GM21786 (cell line): Measurements from ENCODE around the gene ROM1.
"Not testable (repeated sequence)": the region's sequence is repeated elsewhere in the genome, so short reads cannot be mapped to it uniquely, and the experiment has no call there.

ENCODE experiments used
- ATAC-seq: cut with Tn5 transposase; IDR thresholded peaks from one replicate; pipeline ENCODE4 v1.9.1; 2021; ENCODE audit not compliant: unreplicated experiment

ROM1 gene

DNA sequence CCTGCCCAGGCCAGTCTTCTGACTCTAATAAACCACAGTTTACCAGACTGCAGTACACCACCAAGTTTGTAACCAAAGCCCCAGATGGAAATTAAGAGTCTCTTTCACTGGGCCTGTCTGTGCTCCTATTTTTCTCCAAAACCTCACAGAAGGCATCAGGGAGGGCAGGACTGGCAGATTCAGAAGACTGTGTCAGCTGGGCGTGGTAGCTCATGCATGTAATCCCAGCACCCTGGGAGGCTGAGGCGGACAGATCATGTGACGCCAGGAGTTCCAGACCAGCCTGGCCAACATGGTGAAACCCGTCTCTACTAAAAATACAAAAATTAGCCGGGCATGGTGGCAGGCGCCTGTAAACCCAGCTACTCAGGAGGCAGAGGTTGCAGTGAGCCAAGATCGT lies 27.7 kb upstream of the ROM1 start:
- ATAC-seq: not testable (repeated sequence)

DNA sequence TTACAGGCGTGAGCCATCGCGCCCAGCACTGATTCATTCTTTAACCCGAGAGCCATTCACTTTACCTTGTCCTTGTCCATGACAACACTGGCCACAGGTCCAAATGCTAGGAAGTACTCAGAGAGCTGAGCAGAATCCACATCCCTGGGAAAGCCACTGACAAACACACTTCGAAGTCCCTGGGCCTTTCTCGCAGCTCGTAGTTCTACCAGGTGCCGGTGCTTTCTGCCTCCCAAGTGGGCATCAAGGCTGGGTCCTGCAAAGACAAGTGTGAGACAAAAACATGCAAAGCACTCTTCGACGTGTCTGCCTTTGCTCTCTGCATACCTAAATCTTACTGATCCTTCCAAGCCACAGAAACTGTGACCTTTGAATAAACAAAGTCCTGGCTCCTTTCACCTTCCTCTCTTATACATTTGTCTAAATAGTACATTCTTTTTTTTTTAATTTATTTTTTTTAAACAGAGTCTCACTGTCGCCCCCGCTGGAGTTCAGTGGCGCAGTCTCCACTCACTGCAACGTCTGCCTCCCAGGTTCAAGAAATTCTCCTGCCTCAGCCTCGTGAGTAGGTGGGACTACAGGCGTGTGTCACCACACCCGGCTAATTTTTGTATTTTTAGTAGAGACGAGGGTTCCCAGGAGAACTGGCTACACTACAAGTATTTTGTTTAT lies 24.0 kb upstream of the ROM1 start:
- ATAC-seq: no peak

DNA sequence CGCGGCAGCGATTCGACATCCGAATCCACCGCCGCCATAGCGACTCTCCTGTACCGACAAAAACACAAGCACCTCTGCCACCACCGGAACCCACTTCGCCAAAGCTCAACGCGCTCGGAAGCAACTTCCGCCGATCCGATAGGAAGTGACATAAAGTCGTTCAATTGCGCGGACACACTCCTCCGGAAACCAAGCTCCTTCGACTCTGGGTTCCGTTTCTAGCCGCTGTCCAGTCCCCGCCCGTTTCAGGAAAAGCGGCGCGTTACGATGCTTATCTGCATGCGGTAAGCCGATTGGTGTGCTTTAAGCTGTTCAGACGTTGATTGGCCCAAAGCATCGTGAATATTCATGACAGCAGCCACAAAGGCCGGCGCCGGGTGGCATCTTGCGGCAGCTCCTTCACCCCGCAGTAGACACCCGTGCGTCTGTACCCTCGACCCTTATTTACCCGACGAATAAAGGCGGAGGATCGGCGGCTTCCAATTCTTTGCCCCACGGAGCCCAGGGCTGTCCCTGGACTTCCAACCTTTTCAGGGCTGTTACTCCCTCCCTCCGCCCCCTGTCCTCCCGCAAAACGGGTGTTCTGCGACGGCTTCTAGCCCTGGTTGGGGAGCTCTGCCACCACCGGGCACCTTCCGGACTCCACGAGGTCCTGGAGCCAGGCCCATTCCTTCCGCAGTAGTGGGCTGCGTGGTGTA lies 21.5 kb upstream of the ROM1 start, which contains the start of gene TUT1:
Gene TUT1, minus strand, starts transcription at position 76 of the 698 bp plus-strand sequence. Its CDS starts 38 bp downstream, at position 38.
- peak; percentile 88 for ATAC-seq

GRCh38 chr11:62592146-62592815 lies 20.8 kb upstream of the ROM1 start:
- ATAC-seq: no peak

GRCh38 chr11:62592989-62593421 lies 20.1 kb upstream of the ROM1 start:
- ATAC-seq: no peak

DNA sequence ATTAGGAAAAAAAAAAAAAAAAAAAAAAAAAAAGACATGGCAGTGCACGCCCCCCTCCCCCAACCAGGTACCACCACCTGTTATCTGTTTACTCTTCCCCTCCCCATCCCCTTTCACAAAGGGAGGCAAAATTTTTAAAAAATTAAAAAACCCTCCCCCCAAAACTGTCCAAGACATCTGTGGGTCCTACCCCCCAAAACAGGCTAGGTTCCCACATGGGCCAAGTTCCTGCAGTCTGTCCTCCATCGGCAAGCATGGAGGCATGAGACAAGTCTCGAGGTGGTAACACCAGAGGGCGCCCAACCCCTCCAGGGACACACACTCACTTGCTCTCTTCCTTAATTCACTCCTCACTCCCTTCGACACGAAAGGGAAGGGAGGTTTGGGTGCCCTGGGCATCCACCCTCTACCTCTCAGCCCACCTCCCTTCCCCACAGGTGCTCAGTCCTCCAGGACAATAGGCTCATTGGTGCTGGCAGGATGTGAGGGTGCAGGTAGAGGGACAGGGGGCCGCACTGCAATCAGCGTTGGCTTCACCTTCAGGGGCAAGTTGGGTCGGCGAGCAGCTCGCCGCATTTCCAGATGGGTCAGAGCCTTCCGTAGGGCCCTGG lies 19.5 kb upstream of the ROM1 start:
- no peak for ATAC-seq

DNA sequence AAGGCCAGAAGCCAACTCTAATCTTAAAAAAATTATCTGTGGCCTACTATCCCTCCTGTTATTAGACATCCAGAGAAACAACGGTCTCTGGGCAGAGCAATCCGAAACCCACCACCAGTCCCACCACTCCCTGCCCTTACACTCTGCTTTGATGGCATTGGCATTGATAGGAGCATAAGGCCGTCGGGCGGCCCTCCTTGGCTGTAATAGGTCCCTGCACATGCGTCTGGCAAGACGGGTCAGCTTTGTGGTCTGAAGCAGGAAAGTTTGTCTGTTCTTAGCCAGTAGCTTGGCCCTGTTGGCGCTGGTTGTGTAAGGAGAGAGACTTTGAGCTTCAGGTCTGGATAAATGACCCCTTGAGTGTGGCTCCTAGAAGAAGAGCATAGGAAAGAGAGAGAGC lies 17.9 kb upstream of the ROM1 start:
- no peak for ATAC-seq

- peak; percentile 54 for ATAC-seq
Observed at GRCh38 chr11:62599069-62599696, 13.9 kb upstream of the ROM1 start.

GRCh38 chr11:62599901-62600300 lies 13.2 kb upstream of the ROM1 start:
- no peak for ATAC-seq

DNA sequence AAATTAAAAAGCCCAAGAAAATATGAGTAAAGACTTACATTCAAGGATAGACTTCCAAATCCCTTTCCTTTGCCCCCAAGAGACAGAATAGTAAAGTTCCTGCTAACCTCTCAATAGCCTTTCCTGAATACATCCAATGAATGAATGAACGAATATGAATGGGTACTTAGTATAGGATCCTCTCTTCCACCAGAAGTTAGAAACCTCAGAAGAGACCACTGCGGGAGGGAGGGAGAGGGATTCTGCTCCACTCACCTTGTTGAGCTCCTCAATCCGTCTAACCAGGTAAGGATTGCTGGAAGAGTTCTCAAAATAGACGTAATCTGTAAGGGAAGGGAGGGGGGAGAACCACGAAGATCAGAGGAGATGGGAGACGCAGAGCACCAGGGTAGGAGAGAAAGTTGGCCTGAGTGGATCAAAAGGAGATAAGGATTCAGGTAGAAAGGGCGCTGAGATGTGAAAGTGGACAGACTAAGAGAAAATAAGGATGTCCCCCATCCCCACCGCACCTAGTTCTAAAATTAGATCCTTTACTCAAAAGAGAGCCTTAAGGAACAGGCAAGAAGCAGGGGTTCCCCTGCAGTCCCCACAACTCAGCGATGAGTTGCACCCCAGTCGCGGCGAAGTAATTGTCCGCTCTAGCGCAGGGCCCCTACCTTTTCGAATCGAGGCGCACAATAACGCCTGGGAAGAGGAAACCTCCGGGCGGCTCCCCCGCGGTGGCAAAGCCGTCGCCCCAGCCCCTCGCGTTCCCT lies 12.5 kb upstream of the ROM1 start:
- no peak for ATAC-seq

- no peak for ATAC-seq
Observed at GRCh38 chr11:62601122-62601371, 12.0 kb upstream of the ROM1 start.

DNA sequence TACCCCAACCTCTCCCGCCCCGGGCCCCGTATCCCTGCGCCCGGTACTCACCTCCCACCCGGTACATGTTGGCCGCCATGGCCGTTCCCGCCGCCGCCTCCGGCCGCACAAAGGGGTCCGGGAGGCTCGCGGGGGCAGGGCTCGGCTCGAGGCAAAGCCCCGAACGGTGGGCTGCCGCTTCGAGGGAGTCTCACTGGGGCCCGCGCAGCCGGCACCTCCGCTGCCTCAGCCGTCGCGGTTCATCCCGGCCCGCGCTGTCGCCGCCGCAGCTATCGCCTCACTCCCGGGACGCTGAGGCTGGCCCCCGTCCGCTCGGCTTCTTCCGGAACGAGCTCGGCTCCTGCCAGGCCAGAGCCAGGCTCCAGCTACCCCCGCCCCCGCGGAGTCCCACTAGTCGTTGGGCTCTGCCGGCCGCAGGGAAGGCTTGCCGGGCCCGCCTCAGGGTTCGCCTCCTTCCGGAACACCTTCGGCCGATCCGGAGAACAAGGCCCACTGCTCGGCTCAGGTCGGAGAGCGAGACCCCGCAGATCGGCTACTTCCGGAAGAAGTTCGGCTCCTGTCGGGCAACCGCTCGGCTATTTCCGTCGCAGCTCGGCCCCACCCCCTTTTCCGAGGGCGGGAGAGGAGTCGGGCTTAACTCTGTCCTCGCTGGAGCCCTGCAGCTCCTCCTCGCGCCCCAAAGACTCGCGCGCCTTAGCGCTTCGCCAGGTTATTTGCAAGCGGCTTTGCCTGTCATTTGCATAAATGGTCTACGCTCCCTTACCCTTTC lies 11.5 kb upstream of the ROM1 start, which contains the start of gene MTA2:
Gene MTA2, minus strand, starts transcription at position 494 of the 769 bp plus-strand sequence. Its CDS starts 415 bp downstream, at position 79.
- ATAC-seq: peak; percentile 73

- ATAC-seq: no peak
Observed at GRCh38 chr11:62602141-62603071, 10.7 kb upstream of the ROM1 start.

GRCh38 chr11:62603072-62603408 lies 10.0 kb upstream of the ROM1 start:
- ATAC-seq: no peak

DNA sequence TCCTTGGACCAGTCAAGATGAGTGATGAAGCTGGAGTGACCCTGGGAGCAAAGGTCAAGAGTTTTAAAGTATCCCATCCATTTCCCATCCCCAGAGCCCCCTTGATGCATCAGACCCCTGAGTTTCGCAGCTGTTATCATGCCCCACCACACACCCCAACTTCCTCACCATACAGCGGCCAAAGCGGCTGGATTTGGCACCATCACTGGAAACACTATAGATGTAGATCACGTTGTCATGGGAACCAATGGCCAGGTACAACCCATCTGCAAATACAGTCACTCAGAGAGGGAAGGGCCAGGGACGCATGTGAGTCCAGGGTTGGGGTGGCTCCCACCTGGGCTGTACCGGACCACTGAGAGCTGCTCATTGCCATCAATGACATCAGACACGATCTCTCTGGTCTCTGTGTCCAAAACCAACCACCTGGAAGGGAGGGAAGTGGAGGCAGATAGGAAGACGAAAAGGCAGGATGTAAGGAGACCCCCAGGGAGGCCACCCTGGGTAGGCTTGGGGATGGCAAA lies 9.2 kb upstream of the ROM1 start:
- ATAC-seq: no peak

DNA sequence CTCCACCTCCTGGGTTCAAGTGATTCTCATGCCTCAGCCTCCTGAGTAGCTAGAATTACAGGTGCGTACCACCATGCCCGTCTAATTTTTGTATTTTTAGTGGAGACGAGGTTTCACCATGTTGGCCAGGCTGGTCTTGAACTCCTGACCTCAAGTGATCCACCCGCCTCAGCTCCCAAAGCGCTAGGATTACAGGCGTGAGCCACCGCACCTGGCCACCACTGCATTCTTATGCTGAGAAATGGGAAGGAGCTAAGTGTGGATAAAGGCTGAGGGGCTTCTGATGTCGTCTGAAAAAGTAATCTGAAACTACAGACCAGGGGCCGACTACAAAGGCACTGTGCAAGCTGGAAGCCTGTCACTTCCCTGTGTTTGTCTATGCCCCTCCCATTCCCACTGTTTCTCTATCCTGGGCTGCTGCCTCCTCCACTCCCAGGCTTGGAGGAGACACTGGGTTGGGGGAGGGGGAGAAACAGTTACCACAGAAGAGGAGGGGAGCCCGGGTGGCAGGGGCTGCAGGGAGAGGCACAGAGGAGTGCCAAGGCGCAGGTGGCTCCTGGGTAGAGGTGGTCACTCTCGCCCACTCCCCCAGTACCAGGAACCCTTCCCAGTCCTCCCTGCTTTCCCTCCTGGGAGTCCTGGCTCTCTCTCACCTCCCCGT lies 8.5 kb upstream of the ROM1 start:
- no peak for ATAC-seq

- no peak for ATAC-seq
Observed at GRCh38 chr11:62605467-62605866, 7.6 kb upstream of the ROM1 start.

- ATAC-seq: no peak
Observed at GRCh38 chr11:62605902-62606301, 7.2 kb upstream of the ROM1 start.
